ENCODE measurements around the gene GFOD1.

GFOD1 gene

DNA sequence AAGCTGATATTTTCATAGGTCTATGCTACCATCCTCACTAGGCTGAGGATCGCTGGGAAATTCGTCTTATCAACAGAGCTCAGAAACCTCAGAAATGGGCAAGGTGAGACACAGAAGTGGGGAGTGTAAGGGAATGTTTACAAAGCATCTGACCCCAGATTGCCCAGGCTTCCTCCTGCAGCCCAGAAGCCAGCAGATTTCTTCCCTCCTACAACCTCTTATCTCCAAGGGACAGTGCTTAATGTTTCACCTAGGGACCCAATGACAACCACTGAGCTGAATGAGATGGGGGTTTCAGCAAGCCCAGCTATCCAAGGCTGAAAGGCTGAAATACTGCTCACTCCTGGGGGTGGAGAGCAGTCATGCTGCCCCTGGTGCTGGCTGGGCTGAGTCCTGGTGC is 106.6 kb downstream of the GFOD1 start:
- WGBS, 2 experiments: 83 to 91% methylated on average over 1 to 2 of the region's 2 CpGs

GRCh38 chr6:13378669-13379590 is 108.5 kb downstream of the GFOD1 start:
- Histone ChIP-seq H3K4me3 (ENCODE audit: insufficient read depth, low read depth, low read length) (no peak overlapping the region), H3K4me1 (ENCODE audit: control insufficient read depth, insufficient read depth, low read length) (peaks cover 6% of the 10 kb centered on the region), H3K36me3 (ENCODE audit: control insufficient read depth, insufficient read depth, low read length) (no peaks in the 10 kb centered on the region), H3K9me3 (ENCODE audit: control insufficient read depth, low read length) (no peaks in the 10 kb centered on the region), H3K27ac (ENCODE audit: insufficient read depth, low read depth, low read length, poor library complexity, severe bottlenecking) (no peak overlapping the region), H3K27me3 (ENCODE audit: control insufficient read depth, insufficient read depth, low read length, poor library complexity, severe bottlenecking) (no peaks in the 10 kb centered on the region)
- 76 to 79% methylated on average over 9 of the region's 9 CpGs for WGBS, 2 experiments

More for the DNA sequence above, 106.6 kb downstream of the GFOD1 start:
- H3K4me3 ChIP-seq (ENCODE audit: insufficient read depth, low read depth, low read length): no peak overlapping the region
- no peaks in the 10 kb centered on the region for H3K9me3 ChIP-seq (ENCODE audit: control insufficient read depth, low read length)
- no peaks in the 10 kb centered on the region for H3K36me3 ChIP-seq (ENCODE audit: control insufficient read depth, insufficient read depth, low read length)
- H3K4me1 ChIP-seq (ENCODE audit: control insufficient read depth, insufficient read depth, low read length): peaks cover 6% of the 10 kb centered on the region
- H3K27me3 ChIP-seq (ENCODE audit: control insufficient read depth, insufficient read depth, low read length, poor library complexity, severe bottlenecking): no peaks in the 10 kb centered on the region
- H3K27ac ChIP-seq (ENCODE audit: insufficient read depth, low read depth, low read length, poor library complexity, severe bottlenecking): no peak overlapping the region

DNA sequence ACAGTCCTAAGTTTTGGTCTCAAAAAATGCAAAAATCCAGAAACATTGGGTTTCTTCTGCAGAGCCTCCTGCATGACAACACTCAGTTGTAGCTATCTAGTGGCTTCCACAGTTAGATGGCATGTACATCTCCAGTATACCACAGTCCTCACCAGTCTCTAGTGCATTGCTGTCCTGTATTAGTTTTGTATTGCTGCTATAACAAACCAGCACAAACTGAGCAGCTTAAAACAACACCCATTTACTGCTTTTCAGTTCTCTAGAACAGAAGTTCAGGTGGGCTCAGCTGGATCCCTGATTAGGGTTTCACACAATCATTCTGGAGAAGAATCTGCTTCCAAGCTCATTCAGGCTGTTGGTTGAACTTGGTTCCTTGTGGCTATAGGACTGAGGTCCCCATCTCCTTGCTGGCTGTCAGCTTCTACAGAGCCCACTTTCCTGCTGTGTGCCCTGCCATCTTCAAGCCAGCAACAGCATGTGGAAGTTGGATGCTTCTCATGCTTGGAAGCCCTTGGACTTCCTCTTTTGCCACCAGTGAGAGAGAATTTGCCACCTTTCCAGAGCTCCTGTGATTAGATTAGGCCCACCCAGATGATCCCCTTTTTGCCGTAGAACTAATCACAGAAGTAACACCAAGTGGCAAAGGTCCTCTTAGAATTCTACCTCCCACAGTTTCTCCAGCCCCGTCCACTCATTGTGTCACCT is 110.2 kb downstream of the GFOD1 start:
- Histone ChIP-seq H3K9me3 (ENCODE audit: control insufficient read depth, low read length) (no peaks in the 10 kb centered on the region), H3K27me3 (ENCODE audit: control insufficient read depth, insufficient read depth, low read length, poor library complexity, severe bottlenecking) (no peaks in the 10 kb centered on the region), H3K27ac (ENCODE audit: insufficient read depth, low read depth, low read length, poor library complexity, severe bottlenecking) (no peak overlapping the region), H3K36me3 (ENCODE audit: control insufficient read depth, insufficient read depth, low read length) (no peaks in the 10 kb centered on the region), H3K4me3 (ENCODE audit: insufficient read depth, low read depth, low read length) (no peak overlapping the region), H3K4me1 (ENCODE audit: control insufficient read depth, insufficient read depth, low read length) (peaks cover 8% of the 10 kb centered on the region)
- 89 to 94% methylated on average over 2 of the region's 2 CpGs for WGBS, 2 experiments

GRCh38 chr6:13375360-13375878 is 112.0 kb downstream of the GFOD1 start:
- Histone ChIP-seq H3K9me3 (ENCODE audit: control insufficient read depth, low read length) (no peaks in the 10 kb centered on the region), H3K4me3 (ENCODE audit: insufficient read depth, low read depth, low read length) (no peak overlapping the region), H3K27me3 (ENCODE audit: control insufficient read depth, insufficient read depth, low read length, poor library complexity, severe bottlenecking) (no peaks in the 10 kb centered on the region), H3K4me1 (ENCODE audit: control insufficient read depth, insufficient read depth, low read length) (peaks cover 22% of the 10 kb centered on the region), H3K36me3 (ENCODE audit: control insufficient read depth, insufficient read depth, low read length) (no peaks in the 10 kb centered on the region), H3K27ac (ENCODE audit: insufficient read depth, low read depth, low read length, poor library complexity, severe bottlenecking) (no peak overlapping the region)
- 94% methylated on average over 9 of the region's 9 CpGs for WGBS, 2 experiments

DNA sequence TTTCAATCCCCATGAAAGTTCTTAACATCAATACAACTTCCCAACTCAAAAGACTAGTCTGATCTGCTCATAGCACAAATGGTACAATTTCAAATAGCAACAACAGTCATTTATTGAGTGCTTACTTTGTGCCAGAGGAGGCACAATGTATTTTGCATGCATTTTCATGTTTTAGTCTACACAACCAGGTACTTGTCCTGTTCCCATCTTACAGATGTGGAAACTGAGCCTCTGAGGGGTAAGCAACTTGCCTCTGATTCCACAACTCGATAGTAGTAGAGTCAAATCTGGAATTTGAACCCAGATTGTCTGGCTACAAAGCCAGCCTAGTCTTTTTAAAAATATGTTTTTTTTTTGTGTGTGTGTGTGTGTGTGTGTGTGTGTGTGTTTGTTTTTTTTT is 113.5 kb downstream of the GFOD1 start:
- Histone ChIP-seq H3K27ac (ENCODE audit: insufficient read depth, low read depth, low read length, poor library complexity, severe bottlenecking) (no peak overlapping the region), H3K4me1 (ENCODE audit: control insufficient read depth, insufficient read depth, low read length) (peaks cover 26% of the 10 kb centered on the region), H3K27me3 (ENCODE audit: control insufficient read depth, insufficient read depth, low read length, poor library complexity, severe bottlenecking) (no peaks in the 10 kb centered on the region), H3K36me3 (ENCODE audit: control insufficient read depth, insufficient read depth, low read length) (no peaks in the 10 kb centered on the region), H3K9me3 (ENCODE audit: control insufficient read depth, low read length) (no peaks in the 10 kb centered on the region), H3K4me3 (ENCODE audit: insufficient read depth, low read depth, low read length) (no peak overlapping the region)
- WGBS, 2 experiments: 98 to 100% methylated on average over 1 of the region's 1 CpG

GRCh38 chr6:13373488-13373886 is 113.9 kb downstream of the GFOD1 start:
- H3K27me3 ChIP-seq (ENCODE audit: control insufficient read depth, insufficient read depth, low read length, poor library complexity, severe bottlenecking): no peaks in the 10 kb centered on the region
- H3K4me1 ChIP-seq (ENCODE audit: control insufficient read depth, insufficient read depth, low read length): peaks cover 25% of the 10 kb centered on the region
- no peak overlapping the region for H3K4me3 ChIP-seq (ENCODE audit: insufficient read depth, low read depth, low read length)
- H3K36me3 ChIP-seq (ENCODE audit: control insufficient read depth, insufficient read depth, low read length): no peaks in the 10 kb centered on the region
- 88 to 100% methylated on average over 1 of the region's 1 CpG for WGBS, 2 experiments
- H3K27ac ChIP-seq (ENCODE audit: insufficient read depth, low read depth, low read length, poor library complexity, severe bottlenecking): no peak overlapping the region
- H3K9me3 ChIP-seq (ENCODE audit: control insufficient read depth, low read length): no peaks in the 10 kb centered on the region

GRCh38 chr6:13372688-13373487 is 114.5 kb downstream of the GFOD1 start:
- WGBS, 2 experiments: 79 to 83% methylated on average over 9 of the region's 9 CpGs
- Histone ChIP-seq H3K27me3 (ENCODE audit: control insufficient read depth, insufficient read depth, low read length, poor library complexity, severe bottlenecking) (no peaks in the 10 kb centered on the region), H3K4me3 (ENCODE audit: insufficient read depth, low read depth, low read length) (no peak overlapping the region), H3K4me1 (ENCODE audit: control insufficient read depth, insufficient read depth, low read length) (peaks cover 30% of the 10 kb centered on the region), H3K27ac (ENCODE audit: insufficient read depth, low read depth, low read length, poor library complexity, severe bottlenecking) (no peak overlapping the region), H3K9me3 (ENCODE audit: control insufficient read depth, low read length) (no peaks in the 10 kb centered on the region), H3K36me3 (ENCODE audit: control insufficient read depth, insufficient read depth, low read length) (no peaks in the 10 kb centered on the region)

- WGBS, 2 experiments: 80 to 81% methylated on average over 6 of the region's 6 CpGs
- Histone ChIP-seq H3K9me3 (ENCODE audit: control insufficient read depth, low read length) (no peaks in the 10 kb centered on the region), H3K4me1 (ENCODE audit: control insufficient read depth, insufficient read depth, low read length) (peaks cover 38% of the 10 kb centered on the region), H3K27me3 (ENCODE audit: control insufficient read depth, insufficient read depth, low read length, poor library complexity, severe bottlenecking) (no peaks in the 10 kb centered on the region), H3K4me3 (ENCODE audit: insufficient read depth, low read depth, low read length) (no peak overlapping the region), H3K36me3 (ENCODE audit: control insufficient read depth, insufficient read depth, low read length) (no peaks in the 10 kb centered on the region), H3K27ac (ENCODE audit: insufficient read depth, low read depth, low read length, poor library complexity, severe bottlenecking) (peak overlapping the region; percentile 44)
Measured at GRCh38 chr6:13372076-13372475, 115.3 kb downstream of the GFOD1 start.

DNA sequence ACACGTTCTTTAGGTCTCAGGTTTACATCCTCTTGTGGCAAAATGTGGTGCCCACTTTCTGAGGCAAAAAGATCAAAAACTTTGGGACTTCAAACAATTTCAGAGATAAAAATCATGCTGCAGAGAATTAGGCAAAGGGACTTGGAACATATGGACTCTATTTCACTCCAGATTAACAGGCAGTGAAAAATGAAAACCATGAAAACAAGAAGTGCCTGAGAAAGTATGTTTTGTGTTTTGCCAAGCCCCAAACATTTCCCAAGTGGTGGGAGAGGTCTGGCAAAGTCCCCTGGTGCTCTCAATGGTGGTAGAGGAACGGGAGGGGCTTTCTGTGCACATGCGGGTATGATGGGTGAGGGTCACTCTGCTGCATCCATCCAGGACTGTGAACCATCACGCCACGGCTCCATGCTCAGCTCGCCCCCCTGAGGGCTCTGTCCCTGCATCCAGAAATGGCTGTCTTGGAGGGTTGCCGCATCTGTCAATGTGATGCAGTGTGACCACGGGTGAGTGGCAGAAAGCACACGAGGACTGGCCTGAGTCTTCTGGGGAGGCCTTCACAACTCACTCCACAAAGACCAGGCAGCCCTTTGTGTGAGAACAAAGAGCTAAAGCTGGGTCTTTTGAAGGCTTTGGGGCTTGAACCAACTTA is 115.9 kb downstream of the GFOD1 start:
- Histone ChIP-seq H3K36me3 (ENCODE audit: control insufficient read depth, insufficient read depth, low read length) (no peaks in the 10 kb centered on the region), H3K4me3 (ENCODE audit: insufficient read depth, low read depth, low read length) (no peak overlapping the region), H3K9me3 (ENCODE audit: control insufficient read depth, low read length) (no peaks in the 10 kb centered on the region), H3K27ac (ENCODE audit: insufficient read depth, low read depth, low read length, poor library complexity, severe bottlenecking) (peak overlapping the region; percentile 44), H3K27me3 (ENCODE audit: control insufficient read depth, insufficient read depth, low read length, poor library complexity, severe bottlenecking) (no peaks in the 10 kb centered on the region), H3K4me1 (ENCODE audit: control insufficient read depth, insufficient read depth, low read length) (peaks cover 38% of the 10 kb centered on the region)
- WGBS, 2 experiments: 75 to 76% methylated on average over 9 of the region's 9 CpGs
